ENCODE results near the gene SMIM35. TPM values are rescaled to one million over a fixed set of nuclear protein-coding genes. Genes with fewer than 3 reads are reported as not detected.

Gene SMIM35
- total RNA-seq, result not detected in 2 replicates

GRCh38 chr11:118086913-118087768 lies at the start of gene SMIM35:
SMIM35 (minus strand) TSS chr11:118086963; CDS start chr11:118086757, 206 bp downstream.

DNA sequence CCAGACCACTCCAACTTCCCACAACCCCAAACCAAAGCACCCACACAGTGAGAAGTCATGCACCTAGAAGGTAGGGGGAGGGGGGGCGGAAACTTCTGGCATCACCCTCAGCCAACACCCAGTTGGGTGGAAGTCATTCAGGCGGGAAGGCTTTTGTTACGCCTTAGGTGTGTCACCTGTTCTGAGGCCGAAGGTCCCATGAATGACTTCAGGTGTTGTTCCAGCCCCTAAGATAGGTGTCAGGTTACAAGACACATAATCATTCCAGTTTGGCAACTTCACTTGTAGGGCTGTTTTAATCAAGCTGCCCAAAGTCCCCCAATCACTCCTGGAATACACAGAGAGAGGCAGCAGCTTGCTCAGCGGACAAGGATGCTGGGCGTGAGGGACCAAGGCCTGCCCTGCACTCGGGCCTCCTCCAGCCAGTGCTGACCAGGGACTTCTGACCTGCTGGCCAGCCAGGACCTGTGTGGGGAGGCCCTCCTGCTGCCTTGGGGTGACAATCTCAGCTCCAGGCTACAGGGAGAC lies 9.9 kb downstream of the SMIM35 start, which contains the start of gene TMPRSS4:
TSS of gene TMPRSS4 (plus strand) at position 325 of the 528 bp plus-strand sequence. CDS start 225 bp downstream, outside the sequence.

GRCh38 chr11:117985953-117986887 lies 100.5 kb downstream of the SMIM35 start, which contains the start of gene IL10RA:
IL10RA (plus strand) TSS chr11:117986394; CDS start chr11:117986468, 74 bp downstream.

Other genes with a start within 250 kb of the SMIM35 start
- 0.37 TPM in 1 of 2 replicates, not detected in the other for gene FXYD6, start 210.3 kb downstream of the SMIM35 start, total RNA-seq
- not detected in 2 replicates for gene TMPRSS13, start 157.6 kb downstream of the SMIM35 start, total RNA-seq
- gene IL10RA, start 100.6 kb downstream of the SMIM35 start, total RNA-seq, result not detected in 2 replicates
- gene TMPRSS4, start 9.9 kb downstream of the SMIM35 start, total RNA-seq, result not detected in 2 replicates
- gene SCN4B, start 65.9 kb upstream of the SMIM35 start, total RNA-seq, result under 0.01 and 0.14 TPM in 2 replicates
- gene SCN2B, start 89.7 kb upstream of the SMIM35 start, total RNA-seq, result under 0.01 TPM in 1 of 2 replicates, not detected in the other
- gene JAML, start 138.0 kb upstream of the SMIM35 start, total RNA-seq, result not detected in 2 replicates
- 0.28 TPM in 2 replicates for gene MPZL3, start 165.4 kb upstream of the SMIM35 start, total RNA-seq
- gene MPZL2, start 177.3 kb upstream of the SMIM35 start, total RNA-seq, result under 0.01 TPM in 1 of 2 replicates, not detected in the other
- not detected in 2 replicates for gene CD3E, start 217.8 kb upstream of the SMIM35 start, total RNA-seq

All from smooth muscle cell of bladder (primary cell).